A673 (cell line): ENCODE results near the gene CSHL1. TPM values are rescaled to one million over a fixed set of nuclear protein-coding genes. Genes with fewer than 3 reads are reported as not detected.

Experiments
- BruUV-seq: library from RNA; stranded (reverse); fragments of 400-500 nt; replicated peaks from 2 replicates; lab custom pipeline; 2021; lab: Mats Ljungman, UMichigan
- CTCF ChIA-PET: fragments of 300-600 bp; sonication (Branson Sonifier 250); formaldehyde crosslinking; loops from one replicate; lab custom pipeline; 2022; ENCODE audit warnings: antibody characterized with exemption; lab: Charles Lee
- POLR2A ChIA-PET: fragments of 300-600 bp; sonication (Branson Sonifier 250); formaldehyde crosslinking; loops from one replicate; lab custom pipeline; 2022; ENCODE audit warnings: antibody characterized with exemption; ENCODE audit not compliant: low non-redundant PET; lab: Charles Lee
- DNase-seq: peaks from one replicate; pipeline ENCODE4 v3.0.0-alpha.2; 2015; ENCODE audit warnings: low spot score
- H3K27ac ChIP-seq: fragments of 200-600 bp; sonication (generic); 2 replicates; pipeline ENCODE4 v1.5.1; 2016; ENCODE audit warnings: mixed run types, low read depth, mild to moderate bottlenecking, mixed read lengths, antibody characterized with exemption, low read length; ENCODE audit not compliant: poor library complexity, severe bottlenecking
- H3K27me3 ChIP-seq: fragments of 200-600 bp; sonication (generic); replicated peaks from 2 replicates; pipeline ENCODE4 v1.6.1; 2017; ENCODE audit warnings: mixed run types, low read depth, mild to moderate bottlenecking, mixed read lengths, antibody characterized with exemption, low read length; ENCODE audit not compliant: insufficient read depth, poor library complexity
- H3K36me3 ChIP-seq: fragments of 200-600 bp; sonication (generic); 2 replicates; pipeline ENCODE4 v1.6.1; 2016; ENCODE audit warnings: mixed run types, mild to moderate bottlenecking, mixed read lengths, antibody characterized with exemption, low read length; ENCODE audit not compliant: insufficient read depth, poor library complexity, severe bottlenecking
- H3K4me1 ChIP-seq: fragments of 200-600 bp; sonication (generic); 2 replicates; pipeline ENCODE4 v1.6.1; 2017; ENCODE audit warnings: mixed run types, mild to moderate bottlenecking, mixed read lengths, antibody characterized with exemption, low read length; ENCODE audit not compliant: insufficient read depth, poor library complexity, severe bottlenecking
- H3K4me3 ChIP-seq: fragments of 200-600 bp; sonication (generic); 2 replicates; pipeline ENCODE4 v1.5.1; 2016; ENCODE audit warnings: low read depth, mixed run types, mild to moderate bottlenecking, mixed read lengths, low read length; ENCODE audit not compliant: poor library complexity, severe bottlenecking
- H3K9me3 ChIP-seq: fragments of 200-600 bp; sonication (generic); 2 replicates; pipeline ENCODE4 v1.6.1; 2016; ENCODE audit warnings: mixed run types, low read depth, mild to moderate bottlenecking, mixed read lengths, antibody characterized with exemption, low read length; ENCODE audit not compliant: poor library complexity, severe bottlenecking
- CTCF ChIP-seq: fragments of 300-800, 200-600 bp; sonication (generic); conservative IDR thresholded peaks from 2 replicates; pipeline ENCODE4 v1.5.1; 2017; ENCODE audit warnings: low read depth, mild to moderate bottlenecking, antibody characterized with exemption, low read length, moderate library complexity, mixed read lengths
- EZH2 ChIP-seq: fragments of 200-600 bp; sonication (generic); IDR thresholded peaks from 2 replicates; pipeline ENCODE4 v1.6.1; 2017; ENCODE audit warnings: borderline replicate concordance, low read depth, mild to moderate bottlenecking, mixed read lengths, antibody characterized with exemption, low read length; ENCODE audit not compliant: poor library complexity, severe bottlenecking
- intact Hi-C: fragments of 100-400 bp; cut with micrococcal nuclease; formaldehyde crosslinking; loops from one replicate; pipeline ENCODE4 v1.10.0; 2022; ENCODE audit not compliant: unreplicated experiment
- total RNA-seq: library from RNA; stranded (reverse); gene quantifications from 2 replicates; pipeline ENCODE4 v1.2.3, GENCODE V29; 2021

CSHL1 gene
- total RNA-seq, 1 experiment from 2014 or later, result not detected

GRCh38 chr17:63940584-63940983 is 29.5 kb upstream of the CSHL1 start:
- Histone ChIP-seq H3K36me3 (no peaks in the 10 kb centered on the region), H3K27me3 (no peaks in the 10 kb centered on the region), H3K27ac (no peak overlapping the region), H3K4me3 (no peak overlapping the region), H3K9me3 (no peaks in the 10 kb centered on the region), H3K4me1 (no peaks in the 10 kb centered on the region)
- ChIA-PET CTCF (no interaction called here), POLR2A (no interaction called here)
- DNase-seq, result no peak
- intact Hi-C loops, result no loop called here
- TF ChIP-seq EZH2, result no peak
- TF ChIP-seq CTCF, result no peak
- BruUV-seq, result no TSS peak

GRCh38 chr17:63939884-63940283 is 28.8 kb upstream of the CSHL1 start:
- BruUV-seq, result no TSS peak
- no peak for DNase-seq
- H3K27ac ChIP-seq, result no peak overlapping the region
- no peak overlapping the region for H3K4me3 ChIP-seq
- H3K36me3 ChIP-seq, result no peaks in the 10 kb centered on the region
- ChIA-PET CTCF (no interaction called here), POLR2A (no interaction called here)
- H3K4me1 ChIP-seq, result no peaks in the 10 kb centered on the region
- intact Hi-C loops, result no loop called here
- H3K9me3 ChIP-seq, result no peaks in the 10 kb centered on the region
- TF ChIP-seq CTCF (no peak), EZH2 (no peak)
- no peaks in the 10 kb centered on the region for H3K27me3 ChIP-seq

- Histone ChIP-seq H3K4me3 (no peak overlapping the region), H3K36me3 (no peaks in the 10 kb centered on the region), H3K27me3 (no peaks in the 10 kb centered on the region), H3K9me3 (no peaks in the 10 kb centered on the region), H3K27ac (no peak overlapping the region), H3K4me1 (no peaks in the 10 kb centered on the region)
- ChIA-PET POLR2A (no interaction called here), CTCF (no interaction called here)
- intact Hi-C loops, result no loop called here
- BruUV-seq, result no TSS peak
- TF ChIP-seq CTCF (no peak), EZH2 (no peak)
- no peak for DNase-seq
These were observed 28.3 kb upstream of the CSHL1 start for GRCh38 chr17:63939401-63939800.
